HFFc6 (cell line): ENCODE measurements around the gene ATG9A. TPM values are rescaled to one million over a fixed set of nuclear protein-coding genes. Genes with fewer than 3 reads are reported as not detected.
"Not testable (repeated sequence)": the region's sequence is repeated elsewhere in the genome, so short reads cannot be mapped to it uniquely, and the experiment has no call there.

Experiments
- DNase-seq: peaks from one replicate; pipeline ENCODE4 v3.0.0-alpha.2; 2018
- H3K27ac Mint-ChIP-seq: 2 replicates; pipeline ENCODE4 v1.8.0; 2020; ENCODE audit warnings: mild to moderate bottlenecking, mixed read lengths
- H3K27me3 Mint-ChIP-seq: 2 replicates; pipeline ENCODE4 v1.8.0; 2021; ENCODE audit warnings: mild to moderate bottlenecking, moderate library complexity, mixed read lengths; ENCODE audit not compliant: insufficient read depth
- H3K36me3 Mint-ChIP-seq: 2 replicates; pipeline ENCODE4 v1.8.0; 2021; ENCODE audit warnings: low read depth, mixed read lengths
- H3K4me1 Mint-ChIP-seq: 2 replicates; pipeline ENCODE4 v1.8.0; 2020; ENCODE audit warnings: low read depth, mixed read lengths
- H3K4me3 Mint-ChIP-seq: 2 replicates; pipeline ENCODE4 v1.8.0; 2020; ENCODE audit warnings: mild to moderate bottlenecking, moderate library complexity, mixed read lengths
- H3K9me3 Mint-ChIP-seq: 2 replicates; pipeline ENCODE4 v1.8.0; 2020; ENCODE audit warnings: mild to moderate bottlenecking, mixed read lengths
- CTCF ChIP-seq: fragments of 200-600 bp; sonication (generic); IDR thresholded peaks from 2 replicates; pipeline ENCODE4 v1.5.0; 2021; ENCODE audit warnings: antibody characterized with exemption, mild to moderate bottlenecking
- total RNA-seq, 6 experiments: library from RNA; stranded (reverse); fragmentation: NEBNext Ultra II Directional; extraction: Animal tissue kit (Norgen Biotek cat#: 25700); gene quantifications; 2 replicates in 1 of 6; 3 replicates in 5 of 6; pipeline ENCODE4 v1.2.3, GENCODE V29; 2021

The ATG9A gene
- total RNA-seq, 6 experiments from 2014 or later, result 50.5 to 58.8 (median 52.5) TPM

- H3K9me3 Mint-ChIP-seq, result no peaks in the 10 kb centered on the region
- H3K27ac Mint-ChIP-seq, result no peak overlapping the region
- no peak for TF ChIP-seq CTCF
- peaks cover 13% of the 10 kb centered on the region for H3K4me1 Mint-ChIP-seq
- DNase-seq, result no peak
- H3K27me3 Mint-ChIP-seq, result peaks cover 18% of the 10 kb centered on the region
- no peaks in the 10 kb centered on the region for H3K36me3 Mint-ChIP-seq
- no peak overlapping the region for H3K4me3 Mint-ChIP-seq
Measured at GRCh38 chr2:219268294-219268693, 38.9 kb upstream of the ATG9A start.

- no peak for DNase-seq
- Mint-ChIP-seq H3K9me3 (no peaks in the 10 kb centered on the region), H3K4me3 (no peak overlapping the region), H3K36me3 (no peaks in the 10 kb centered on the region), H3K27me3 (peaks cover 22% of the 10 kb centered on the region), H3K27ac (no peak overlapping the region), H3K4me1 (peaks cover 1% of the 10 kb centered on the region; the same call in 1 of the 2 replicates)
- TF ChIP-seq CTCF, result no peak
Measured at GRCh38 chr2:219266886-219267285, 37.5 kb upstream of the ATG9A start.

GRCh38 chr2:219266232-219266631 is 36.8 kb upstream of the ATG9A start:
- Mint-ChIP-seq H3K4me1 (peaks cover 6% of the 10 kb centered on the region; the same call in 1 of the 2 replicates), H3K36me3 (no peaks in the 10 kb centered on the region), H3K4me3 (no peak overlapping the region), H3K27ac (no peak overlapping the region), H3K27me3 (peaks cover 22% of the 10 kb centered on the region), H3K9me3 (no peaks in the 10 kb centered on the region)
- DNase-seq, result no peak
- TF ChIP-seq CTCF, result no peak

- no peak for DNase-seq
- no peaks in the 10 kb centered on the region for H3K9me3 Mint-ChIP-seq
- no peak for TF ChIP-seq CTCF
- peaks cover 29% of the 10 kb centered on the region for H3K27me3 Mint-ChIP-seq
- peaks cover 6% of the 10 kb centered on the region; the same call in 1 of the 2 replicates for H3K4me1 Mint-ChIP-seq
- H3K36me3 Mint-ChIP-seq, result no peaks in the 10 kb centered on the region
- no peak overlapping the region for H3K4me3 Mint-ChIP-seq
- no peak overlapping the region for H3K27ac Mint-ChIP-seq
Measured at GRCh38 chr2:219261024-219261855, 31.8 kb upstream of the ATG9A start.

GRCh38 chr2:219258942-219259341 is 29.5 kb upstream of the ATG9A start:
- Mint-ChIP-seq H3K27me3 (peaks cover 22% of the 10 kb centered on the region), H3K4me1 (peaks cover 13% of the 10 kb centered on the region)
- DNase-seq, H3K4me3 Mint-ChIP-seq, H3K27ac Mint-ChIP-seq, H3K36me3 Mint-ChIP-seq, H3K9me3 Mint-ChIP-seq: not testable (repeated sequence)

GRCh38 chr2:219254590-219255201 is 25.3 kb upstream of the ATG9A start:
- Mint-ChIP-seq H3K36me3 (peaks cover 15% of the 10 kb centered on the region; the same call in 1 of the 2 replicates), H3K4me1 (peaks cover 39% of the 10 kb centered on the region), H3K4me3 (peak overlapping the region; percentile 74), H3K9me3 (no peaks in the 10 kb centered on the region), H3K27ac (peak overlapping the region; percentile 11; the same call in 1 of the 2 replicates), H3K27me3 (peaks cover 13% of the 10 kb centered on the region)
- peak; percentile 28 for DNase-seq
- TF ChIP-seq CTCF, result no peak
